Activated CD8-positive, alpha-beta memory T cell treated with anti-CD3 and anti-CD28 coated beads, Interleukin-2, amount 50 U/mL, for 4 hours (primary cell): ENCODE results near the gene CAMTA1.

ENCODE experiments used
- DNase-seq: peaks from one replicate; pipeline ENCODE4 v3.0.0-alpha.2; 2020

CAMTA1 gene

DNA sequence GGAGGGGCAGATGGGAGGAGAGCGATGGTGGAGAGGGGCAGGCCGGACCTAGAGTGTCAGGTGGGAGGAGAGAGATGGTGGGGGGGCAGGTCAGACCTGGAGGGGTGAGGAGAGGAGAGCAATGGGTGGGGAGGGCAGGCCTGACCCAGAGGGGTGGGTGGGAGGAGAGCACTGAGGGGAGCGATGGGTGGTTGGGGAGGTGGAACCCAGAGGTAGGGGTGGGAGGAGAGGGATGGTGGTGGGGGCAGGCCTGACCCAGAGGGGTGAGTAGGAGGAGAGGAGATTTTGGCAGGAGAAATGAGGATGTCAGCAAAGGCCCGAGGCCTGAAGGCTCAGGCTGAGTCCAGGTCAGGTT lies 828.6 kb downstream of the CAMTA1 start:
- no peak for DNase-seq

DNA sequence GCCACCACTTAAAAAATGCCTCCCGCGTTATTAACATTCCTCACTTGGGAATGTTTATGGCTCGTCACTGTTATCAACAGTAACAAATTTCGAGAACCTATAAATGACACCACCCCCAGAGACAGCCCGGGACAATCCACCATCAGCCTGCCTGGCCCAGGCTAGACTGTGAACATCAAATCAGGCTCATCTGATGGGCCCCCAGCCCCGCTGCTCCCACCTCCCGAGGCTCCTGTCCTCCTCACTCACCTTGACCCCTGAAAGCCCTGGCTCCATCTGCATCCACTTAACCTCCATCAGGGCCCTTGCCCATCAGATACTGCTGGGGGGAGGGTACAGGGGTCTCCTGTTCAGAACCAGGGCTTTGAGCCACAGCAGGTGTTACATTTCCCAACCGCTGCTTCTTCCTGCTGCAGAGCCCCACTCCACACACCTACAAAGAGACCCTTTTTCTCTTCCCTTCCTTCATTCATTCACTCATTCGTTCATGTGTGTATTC lies 829.4 kb downstream of the CAMTA1 start:
- DNase-seq: no peak

DNA sequence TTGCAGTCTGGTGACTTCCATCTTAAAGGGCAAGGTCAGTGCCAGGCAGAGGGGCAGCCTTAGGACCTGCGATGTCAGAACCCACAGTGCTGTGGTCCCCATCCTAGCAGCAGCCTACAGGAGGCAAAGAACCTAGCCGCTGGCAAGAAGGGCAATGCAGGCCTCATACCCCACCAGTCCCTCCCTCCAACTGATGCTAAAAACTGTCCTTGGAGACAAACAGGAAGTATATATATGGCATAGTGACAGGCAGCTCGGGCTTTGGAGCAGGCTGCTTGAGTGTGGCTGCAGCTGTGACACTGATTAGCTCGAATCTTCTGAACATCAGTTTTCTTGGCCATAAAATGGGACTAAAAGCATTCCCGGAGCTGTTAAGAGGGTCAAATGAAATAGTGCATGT lies 829.9 kb downstream of the CAMTA1 start:
- DNase-seq: no peak

DNA sequence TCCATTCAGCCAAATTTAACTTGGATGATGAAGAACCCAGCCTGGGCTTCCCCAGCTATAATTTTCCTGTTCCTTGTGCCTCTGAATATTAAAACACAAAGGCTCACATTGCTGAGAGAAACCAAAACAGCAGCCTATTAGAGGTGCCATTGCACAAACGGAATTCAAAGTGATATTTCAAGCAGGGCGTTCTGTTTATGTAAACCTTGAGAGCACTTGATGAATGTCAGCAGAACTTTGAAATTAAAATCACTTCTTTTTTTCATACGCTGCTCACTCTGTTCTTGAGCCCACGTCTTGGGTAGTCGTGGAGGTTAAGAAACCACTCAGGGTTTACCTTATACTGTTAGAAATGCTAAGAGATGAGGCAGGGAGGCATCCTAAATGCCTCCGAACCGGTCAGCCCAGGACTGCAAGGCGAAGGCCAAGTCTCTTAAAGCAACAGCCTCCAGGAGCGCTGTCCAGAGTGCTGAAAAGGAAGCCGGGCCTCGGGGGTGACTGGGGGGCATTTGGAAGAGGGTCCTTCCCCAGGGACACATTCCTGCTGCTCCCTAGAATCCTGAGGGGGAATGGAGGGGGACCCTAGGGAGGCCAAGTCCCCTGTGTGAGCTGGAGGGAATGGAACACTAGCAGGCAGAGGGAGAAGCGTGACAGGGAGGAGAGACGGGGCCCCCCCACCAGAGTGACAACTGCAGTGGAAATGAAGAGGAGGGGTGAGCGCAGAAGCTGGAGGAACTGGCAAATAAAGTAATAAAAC lies 831.0 kb downstream of the CAMTA1 start:
- no peak for DNase-seq

DNA sequence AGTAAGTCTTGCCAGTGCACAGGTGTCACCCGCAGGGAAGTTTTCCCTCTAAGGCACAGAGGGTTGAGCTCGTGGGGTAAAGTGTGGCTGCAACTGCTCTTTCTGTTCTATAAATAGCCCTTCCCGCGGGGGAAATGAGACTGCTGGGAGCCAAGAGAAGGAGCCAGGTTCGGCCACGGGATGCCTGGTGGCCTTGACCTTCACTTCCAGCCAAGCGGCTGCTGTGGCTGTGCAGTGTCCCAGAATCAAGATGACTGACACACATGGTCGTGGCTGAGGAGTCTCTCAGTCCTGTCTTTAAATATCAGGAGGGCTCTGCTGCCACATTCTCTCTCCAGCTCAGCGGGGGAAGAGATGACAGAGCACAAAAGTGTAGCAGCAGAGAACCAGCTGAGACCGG lies 831.7 kb downstream of the CAMTA1 start:
- DNase-seq: no peak

DNA sequence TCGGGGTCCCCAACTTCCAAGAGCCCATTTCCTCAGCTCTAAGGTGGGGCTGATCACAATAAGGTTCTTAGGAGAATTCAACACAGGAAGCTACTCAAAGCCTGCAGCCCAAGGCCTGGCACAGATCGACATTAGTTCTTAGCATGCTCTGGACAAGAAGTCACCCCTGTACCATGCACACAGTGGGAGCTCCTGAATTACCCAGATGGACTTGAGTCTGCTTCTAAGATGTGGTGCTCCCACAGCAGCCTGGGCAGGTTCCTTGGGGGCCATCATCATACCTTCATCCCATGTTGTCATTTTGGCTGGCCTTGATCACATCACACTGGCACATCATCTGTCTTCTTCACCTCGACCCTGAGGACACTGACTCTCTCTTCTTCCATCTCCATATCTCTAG lies 832.6 kb downstream of the CAMTA1 start:
- no peak for DNase-seq

DNA sequence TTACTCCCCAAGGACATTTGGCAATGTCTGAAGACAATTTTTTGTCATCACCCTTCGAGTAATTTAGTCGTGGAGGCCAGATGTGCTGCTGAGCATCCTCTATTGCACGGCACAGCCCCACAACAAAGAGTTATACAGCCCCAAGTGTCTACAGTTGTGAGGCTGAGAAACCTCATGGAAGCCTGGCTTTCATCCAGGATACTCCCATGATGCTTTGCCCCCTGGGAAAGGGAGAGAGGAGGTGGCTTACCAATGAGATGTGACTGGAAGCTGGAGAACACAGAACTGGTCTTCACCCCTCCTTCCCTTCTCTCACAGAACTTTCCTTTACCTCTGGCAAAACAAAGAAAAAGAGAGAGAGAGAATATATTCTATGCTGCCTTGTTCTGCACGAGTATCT lies 834.9 kb downstream of the CAMTA1 start:
- DNase-seq: no peak

DNA sequence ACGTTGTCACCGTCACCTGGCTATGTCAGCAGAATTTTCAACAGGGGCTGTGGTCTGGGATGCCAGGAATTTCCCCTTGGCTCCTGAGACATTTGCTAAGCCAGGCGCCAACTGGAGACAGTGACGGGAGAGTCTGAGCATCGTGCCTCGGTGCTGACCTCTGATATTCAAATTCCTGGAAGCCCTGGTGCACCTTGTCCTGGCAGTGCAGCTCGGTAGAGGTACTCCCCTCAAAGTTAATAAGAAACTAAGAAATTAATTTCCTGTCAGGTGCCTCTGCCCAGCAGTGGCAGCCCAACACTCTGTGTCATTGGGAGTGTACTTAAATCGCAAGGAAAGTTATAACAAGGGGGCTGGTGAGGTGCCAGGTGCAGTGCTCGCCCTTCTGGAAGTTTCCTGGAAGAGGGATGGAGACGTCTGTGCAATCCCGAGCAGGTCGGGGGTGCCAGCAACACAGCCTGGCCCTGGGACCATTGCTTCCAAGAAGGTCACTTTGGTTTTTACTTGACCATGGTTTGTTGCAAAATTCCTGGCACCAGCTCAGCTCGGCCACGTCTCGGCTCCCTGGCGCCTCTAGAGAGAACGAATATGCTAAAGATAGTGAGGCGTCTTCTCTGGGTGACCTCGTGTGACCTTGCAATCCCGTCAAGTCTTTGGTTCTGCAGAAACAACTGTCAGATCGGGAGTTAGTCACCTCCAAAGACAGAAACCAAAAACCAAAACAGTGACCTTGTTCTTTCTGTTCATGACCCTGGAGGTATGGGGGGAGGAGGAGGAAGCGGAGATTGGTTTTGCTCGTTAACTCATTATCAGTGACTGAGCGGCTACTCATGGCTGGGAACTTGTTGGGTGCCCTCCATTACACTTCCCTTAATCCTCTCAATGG lies 836.3 kb downstream of the CAMTA1 start:
- DNase-seq: no peak

DNA sequence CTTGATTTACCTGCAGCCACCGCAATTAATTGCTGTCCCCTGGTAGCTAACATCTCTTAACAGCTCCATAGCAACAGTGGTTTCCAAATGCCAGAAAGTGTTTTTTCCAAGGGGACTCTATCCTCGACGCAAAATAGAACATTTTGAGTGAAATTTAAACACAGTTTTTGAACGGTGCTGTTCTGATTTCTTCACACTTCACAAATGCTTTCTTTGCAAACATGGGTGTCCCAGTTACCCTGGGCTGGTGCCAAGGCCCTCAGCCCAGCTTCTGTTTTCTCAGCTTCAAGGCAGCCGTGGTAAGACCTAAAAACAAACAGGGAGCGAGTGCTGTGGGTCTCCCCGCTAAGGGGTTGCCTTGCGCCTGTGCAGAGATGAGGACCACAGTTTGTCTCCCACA lies 838.6 kb downstream of the CAMTA1 start:
- DNase-seq: no peak

DNA sequence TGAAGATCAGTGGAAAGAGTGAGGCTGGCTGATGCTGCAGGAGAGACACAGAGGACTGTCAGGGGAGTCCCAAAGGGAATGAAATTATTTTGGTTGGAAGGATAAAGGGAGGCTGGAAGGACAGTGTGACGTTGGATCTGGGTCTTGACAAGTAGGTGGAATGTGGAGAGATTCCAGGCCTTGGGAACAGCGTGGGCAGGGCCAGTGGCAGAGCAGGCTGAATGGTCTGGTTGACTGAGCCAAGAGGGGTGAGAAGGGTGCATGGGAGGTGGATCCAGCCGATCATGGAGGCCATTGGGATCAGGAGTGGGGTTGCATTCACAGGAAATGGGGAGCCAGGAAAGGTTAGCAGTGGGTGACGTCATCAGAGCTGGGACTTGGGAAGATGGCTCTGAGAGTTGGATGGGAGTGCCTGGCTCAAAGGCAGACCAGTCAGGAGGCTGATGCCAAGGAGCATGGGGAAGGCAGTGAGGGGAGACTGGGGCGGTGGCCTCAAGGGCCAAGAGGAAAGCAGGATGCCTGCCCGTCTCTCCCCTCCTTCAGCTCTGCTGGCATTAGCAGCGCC lies 839.6 kb downstream of the CAMTA1 start:
- no peak for DNase-seq

DNA sequence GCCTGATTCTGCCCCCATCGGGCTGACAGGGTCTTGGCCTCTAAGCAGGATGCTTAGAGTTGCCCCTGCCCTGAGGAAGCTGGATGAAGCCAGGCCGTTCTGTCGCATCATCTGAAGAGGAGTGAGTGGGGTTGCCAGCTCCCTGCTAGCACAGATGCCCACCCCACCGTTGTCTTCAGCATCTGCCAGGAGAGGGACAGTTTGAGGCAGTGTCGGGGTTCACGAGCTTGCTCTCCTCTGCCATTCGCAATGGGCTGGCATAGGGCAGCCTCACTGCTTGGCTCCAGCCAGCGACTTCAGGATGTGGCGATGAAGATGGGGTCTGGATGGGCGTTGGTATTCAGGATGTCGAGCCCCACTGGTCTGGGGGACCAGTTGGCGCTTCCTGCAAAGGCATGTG lies 840.1 kb downstream of the CAMTA1 start:
- no peak for DNase-seq

DNA sequence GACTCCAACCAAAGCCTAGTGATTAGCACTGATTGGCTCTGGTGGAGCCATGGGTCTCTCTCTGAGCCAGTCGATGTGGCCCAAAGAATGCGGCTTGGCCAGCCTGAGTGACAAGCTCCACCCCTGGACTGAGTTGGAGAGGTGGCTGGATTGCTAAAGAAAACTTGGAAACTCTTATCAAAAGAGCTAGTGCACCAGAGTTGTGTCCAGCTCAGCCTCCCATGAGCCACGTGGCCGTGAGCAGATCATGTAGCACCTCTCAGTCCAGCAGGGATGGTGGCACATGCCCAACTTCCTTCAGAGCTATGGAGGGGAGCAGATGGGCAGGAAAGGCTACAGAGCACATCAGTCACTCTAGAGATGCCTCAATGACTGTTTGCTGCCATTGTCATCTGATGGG lies 843.0 kb downstream of the CAMTA1 start:
- DNase-seq: no peak

DNA sequence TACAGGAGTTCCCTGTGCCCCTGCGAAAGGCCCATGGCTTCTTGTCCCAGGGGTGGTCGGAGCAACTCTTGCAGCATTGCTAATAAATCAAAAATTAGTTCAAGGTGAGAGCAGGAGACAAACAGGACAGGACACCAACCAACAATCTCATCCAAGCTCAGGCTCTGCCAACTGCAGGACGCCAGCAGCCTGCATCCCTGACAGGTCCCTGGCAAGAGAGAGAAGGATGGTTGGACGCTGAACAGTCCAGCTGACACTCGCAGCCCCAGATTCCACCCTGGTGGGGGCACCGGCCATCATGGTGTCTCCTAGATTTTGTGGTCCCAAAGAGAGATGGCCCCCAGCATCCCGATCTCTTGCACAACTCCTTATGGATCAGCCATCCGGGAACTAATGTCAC lies 843.8 kb downstream of the CAMTA1 start:
- no peak for DNase-seq

DNA sequence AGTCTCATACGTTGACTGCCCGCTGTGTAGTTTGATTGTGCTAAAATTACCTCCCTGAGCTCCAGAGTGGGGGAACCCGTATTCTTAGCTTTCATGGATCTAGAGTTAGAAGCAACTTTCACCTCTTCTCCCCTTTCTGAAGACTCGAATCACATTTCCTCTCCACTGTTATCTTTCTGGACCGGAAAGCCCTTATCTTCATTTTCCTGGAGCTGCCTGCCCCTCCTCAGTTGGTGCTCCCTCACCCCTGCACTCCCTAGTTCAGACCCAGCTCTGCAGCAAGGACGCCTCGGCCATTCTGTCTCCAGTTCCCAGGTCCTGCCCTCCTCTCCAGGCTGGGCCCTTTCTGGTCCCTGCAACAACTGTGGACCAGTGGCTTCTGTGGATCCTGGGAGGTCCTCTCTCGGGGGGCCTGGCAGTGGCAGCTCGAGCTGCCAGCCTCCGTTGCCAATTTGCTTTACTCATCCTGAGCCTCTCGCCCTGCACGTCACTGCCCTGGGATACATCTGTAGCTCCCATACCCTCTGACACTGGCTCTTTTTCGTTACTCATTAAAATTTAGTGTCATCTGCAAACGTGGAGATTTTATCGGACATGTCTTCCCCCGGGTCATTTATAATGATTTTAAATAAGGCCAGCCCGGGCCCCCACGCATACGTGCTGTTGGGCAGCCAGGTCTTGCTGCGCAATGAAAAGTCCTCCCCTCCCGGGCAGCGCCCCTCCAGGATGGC lies 844.4 kb downstream of the CAMTA1 start:
- DNase-seq: no peak

DNA sequence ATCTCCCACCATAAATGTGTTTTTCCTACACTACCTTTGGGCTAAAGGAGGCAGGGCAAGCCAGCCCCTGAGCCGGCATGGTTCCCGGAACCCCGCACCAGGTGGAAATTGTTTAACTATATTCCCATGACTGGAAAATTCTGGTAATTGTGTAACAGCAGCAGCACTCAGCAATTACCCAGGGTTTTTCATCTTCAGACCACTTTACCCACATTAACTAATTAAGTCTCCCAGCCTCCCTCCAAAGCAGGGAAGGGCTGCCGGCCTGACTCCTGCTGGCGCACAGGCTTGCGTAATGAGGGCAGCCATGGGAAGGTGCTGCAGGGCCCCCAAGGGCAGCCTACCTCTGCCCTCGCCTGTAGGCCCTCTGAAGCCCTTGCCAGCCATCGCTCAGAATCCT lies 845.1 kb downstream of the CAMTA1 start:
- DNase-seq: no peak

DNA sequence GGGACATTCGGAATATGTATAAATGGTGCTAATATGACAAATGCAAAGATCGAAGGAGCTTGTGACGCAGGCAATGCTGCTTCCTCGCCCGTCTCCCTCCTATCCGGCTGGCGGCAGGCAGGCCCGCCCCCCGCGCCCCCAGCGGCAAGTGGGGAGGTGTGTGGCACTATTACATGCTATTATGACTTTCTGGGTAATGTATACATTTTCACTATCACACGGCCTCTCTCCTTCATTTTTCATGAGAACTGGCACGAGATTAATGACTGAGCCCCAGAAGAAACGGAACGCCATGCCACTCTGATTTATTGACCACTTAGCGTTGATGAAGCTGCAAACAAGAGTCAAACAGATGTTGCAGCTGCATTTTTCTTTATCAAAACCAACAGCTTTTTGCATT lies 846.9 kb downstream of the CAMTA1 start:
- no peak for DNase-seq

DNA sequence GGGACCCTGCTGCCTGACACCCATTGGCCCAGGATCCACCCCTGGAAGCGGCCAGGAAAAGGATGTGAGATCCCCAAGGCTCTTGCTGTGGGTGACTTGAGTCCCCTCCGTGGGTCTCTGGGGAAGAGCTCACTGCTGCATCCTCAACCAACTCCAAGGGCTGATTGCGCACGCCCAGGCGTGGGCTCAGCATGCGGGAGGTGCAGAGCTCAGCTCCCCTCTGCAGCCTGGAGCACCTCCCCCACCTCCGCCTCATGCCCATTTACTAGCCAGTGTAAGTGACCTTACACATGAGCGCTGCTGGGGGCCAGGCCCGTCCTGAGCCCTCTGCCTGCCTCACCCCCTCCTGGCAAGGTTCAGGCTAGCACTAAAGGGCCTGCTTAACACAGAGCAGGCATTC lies 847.4 kb downstream of the CAMTA1 start:
- no peak for DNase-seq

DNA sequence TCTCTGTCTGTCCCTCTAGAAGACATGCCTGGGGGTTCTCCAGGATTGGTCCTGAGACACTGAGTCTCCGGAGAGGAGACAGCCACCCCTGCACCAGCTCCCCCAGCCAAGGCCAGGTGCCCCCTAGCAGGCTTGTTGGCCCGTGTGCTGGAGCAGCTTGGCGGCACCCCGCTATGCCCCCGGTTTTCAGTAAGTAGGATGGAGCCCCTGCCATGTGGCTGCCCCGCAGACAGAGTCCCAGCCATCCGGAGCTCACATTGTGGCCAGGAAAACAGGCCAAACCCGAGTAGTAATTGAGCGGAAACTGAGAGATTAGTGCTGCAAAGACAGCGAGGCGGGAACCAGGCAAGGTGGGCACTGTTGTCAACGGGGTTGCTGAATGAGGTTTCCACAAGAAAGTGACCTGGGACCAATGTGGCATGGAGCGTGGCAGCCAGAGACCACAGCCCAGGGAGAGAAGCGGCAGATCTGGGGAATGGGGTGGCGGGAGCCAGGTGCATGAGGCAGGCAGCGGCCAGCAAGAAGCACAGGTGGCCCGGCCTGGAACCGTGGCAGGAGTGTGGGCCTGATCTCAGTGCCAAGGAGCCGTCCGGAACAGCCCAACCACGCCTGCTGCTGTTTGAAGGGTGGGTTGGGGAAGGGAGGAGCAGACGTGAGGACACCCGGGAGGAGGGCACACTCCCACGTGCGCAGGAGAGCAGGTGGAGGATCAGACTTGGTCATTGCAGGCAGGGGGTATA lies 848.4 kb downstream of the CAMTA1 start:
- DNase-seq: no peak

DNA sequence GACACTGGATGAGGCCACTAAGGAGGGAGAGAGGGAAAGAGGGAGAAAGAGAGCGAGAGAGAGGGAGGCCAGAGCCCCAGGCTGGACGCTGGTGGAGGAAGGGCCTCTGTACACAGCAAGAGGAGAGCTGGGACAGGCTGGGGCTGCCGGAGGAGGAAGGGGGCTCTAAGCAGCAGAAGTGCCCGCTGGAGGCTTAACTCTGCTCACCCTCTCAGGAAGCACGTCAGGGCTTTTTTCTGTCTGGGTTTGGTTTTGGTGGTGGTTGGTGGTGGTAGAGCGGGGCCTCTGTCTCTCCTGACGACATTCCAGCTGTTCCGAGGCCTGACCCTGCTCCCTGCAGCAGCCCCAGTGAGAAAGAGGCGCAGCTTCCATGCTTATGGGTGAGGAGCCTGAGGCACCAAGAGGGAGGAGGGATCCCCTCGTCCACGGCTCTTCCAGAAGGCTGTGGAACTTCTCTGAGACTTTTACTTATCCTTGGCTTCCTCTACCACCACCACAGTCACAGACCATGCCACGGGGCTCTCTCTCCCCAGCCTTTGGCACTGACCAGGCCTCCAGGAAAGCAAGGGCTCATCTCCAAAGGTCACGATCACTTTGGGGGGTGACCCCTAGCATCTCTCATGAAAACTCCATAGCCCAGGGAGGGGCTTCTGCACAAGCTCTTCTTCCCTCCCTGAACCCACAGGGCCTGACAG lies 849.4 kb downstream of the CAMTA1 start:
- no peak for DNase-seq

DNA sequence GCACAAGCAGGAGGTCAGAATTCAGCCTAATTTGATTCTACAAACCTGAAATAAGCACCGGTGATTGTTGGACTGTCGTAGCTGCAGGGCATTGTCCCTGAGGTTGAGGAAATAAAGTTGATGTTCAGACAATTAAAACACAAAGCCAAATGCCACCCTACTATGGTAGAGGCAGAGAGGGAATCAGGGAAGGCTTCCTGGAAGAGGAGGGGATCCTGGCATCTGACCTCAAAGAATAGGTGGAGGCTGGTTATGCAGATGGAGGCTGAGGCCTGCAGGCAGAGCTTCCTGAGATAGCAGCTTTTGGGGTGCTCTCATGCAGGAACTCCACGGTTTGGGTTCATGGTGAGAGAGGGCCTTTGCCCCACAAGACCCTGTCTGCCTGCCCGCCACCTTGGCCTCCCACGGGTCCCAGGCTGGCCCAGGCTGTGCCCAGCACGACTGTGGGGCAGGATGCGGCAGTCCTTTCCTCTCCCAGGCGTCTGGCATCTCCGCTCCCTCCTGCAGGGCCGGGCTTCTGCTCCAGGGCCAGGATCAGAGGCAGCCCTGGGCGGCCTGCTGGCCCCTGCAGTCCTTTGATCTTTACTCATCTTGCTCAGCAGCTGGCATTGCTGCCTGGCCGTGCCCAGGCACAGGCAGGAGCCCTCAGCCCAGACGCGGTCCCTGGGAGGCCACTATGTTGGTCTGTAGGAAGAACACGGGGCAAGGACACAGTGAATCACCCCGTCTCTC lies 851.7 kb downstream of the CAMTA1 start:
- no peak for DNase-seq

DNA sequence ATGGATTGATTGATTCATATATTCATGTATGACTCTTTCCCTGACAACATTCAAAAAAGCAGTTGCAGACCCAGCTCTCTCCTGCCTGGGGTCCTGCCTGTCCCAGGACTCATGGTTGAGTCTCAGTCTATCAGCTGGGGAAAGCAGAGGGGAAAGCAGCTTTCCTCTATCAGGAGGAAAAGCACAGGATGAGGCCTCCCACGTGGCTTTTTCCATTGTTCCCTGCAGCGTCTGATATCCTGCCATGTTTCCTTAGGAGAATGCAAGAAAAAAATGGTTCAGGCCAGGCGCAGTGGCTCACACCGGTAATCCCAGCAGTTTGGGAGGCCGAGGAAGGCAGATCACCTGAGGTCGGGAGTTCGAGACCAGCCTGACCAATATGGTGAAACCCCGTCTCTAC lies 852.8 kb downstream of the CAMTA1 start:
- no peak for DNase-seq
